ENCODE data around the gene PPP1R9B.

- TF ChIP-seq CTCF (IDR thresholded peaks at IDR 0.05; ENCODE audit: poor library complexity) (no peak), EZH2 (IDR thresholded peaks at IDR 0.05; ENCODE audit: borderline replicate concordance) (no peak), EZH2phosphoT487 (IDR thresholded peaks at IDR 0.05; ENCODE audit: low read depth, severe bottlenecking, unreplicated experiment) (no peak)
These were observed 1.4 kb downstream of the PPP1R9B start for GRCh38 chr17:50149091-50149416.

Data from hepatocyte (in vitro differentiated cells).